ENCODE data around the gene SAP130. TPM values are rescaled to one million over a fixed set of nuclear protein-coding genes. Genes with fewer than 3 reads are reported as not detected.

The SAP130 gene
- total and polyA plus RNA-seq, 8 donors: 19.1 to 27.7 (median 24.1) TPM

- H3K27ac ChIP-seq: peak overlapping the region; percentile 92 to 95
- TF ChIP-seq CTCF (IDR thresholded peaks at IDR 0.05): no peak
- no peaks in the 10 kb centered on the region for H3K27me3 ChIP-seq
- ATAC-seq (peak; percentile 92), DNase-seq (peak; percentile 98 to 100 (median 99))
- peaks cover 5 to 28% of the 10 kb centered on the region in 2 donors for H3K4me1 ChIP-seq
- no peaks in the 10 kb centered on the region for H3K9me3 ChIP-seq
- intact Hi-C loops (cut with DNase I): loop anchor here in 1 of 2 donors (10.0 kb wide), 1 partner anchor 143 kb away; the partner anchor contains the start of gene AMMECR1L
- peaks cover 0 to 6% of the 10 kb centered on the region in 2 donors for H3K36me3 ChIP-seq
- peak overlapping the region; percentile 95 to 100 for H3K4me3 ChIP-seq
Observed at GRCh38 chr2:128027278-128027800, 520 bp downstream of the SAP130 start.

GRCh38 chr2:128026448-128027277, 1.2 kb downstream of the SAP130 start:
- peaks cover 0 to 11% of the 10 kb centered on the region in 2 donors for H3K36me3 ChIP-seq
- peaks cover 5 to 28% of the 10 kb centered on the region in 2 donors for H3K4me1 ChIP-seq
- intact Hi-C loops (cut with DNase I): loop anchor here in 1 of 2 donors (10.0 kb wide), 1 partner anchor 142 kb away; the partner anchor contains the start of gene AMMECR1L
- H3K4me3 ChIP-seq: peak overlapping the region; percentile 74 to 100
- peak overlapping the region; percentile 59 to 95 for H3K27ac ChIP-seq
- DNase-seq (peak in 2 of 4 donors; percentile 1 to 3), ATAC-seq (no peak)
- H3K9me3 ChIP-seq: no peaks in the 10 kb centered on the region
- H3K27me3 ChIP-seq: no peaks in the 10 kb centered on the region
- TF ChIP-seq CTCF (IDR thresholded peaks at IDR 0.05): no peak

- no peaks in the 10 kb centered on the region for H3K9me3 ChIP-seq
- intact Hi-C loops (cut with DNase I): loop anchor here in 1 of 2 donors (10.0 kb wide), 1 partner anchor 140 kb away; the partner anchor contains the start of gene AMMECR1L
- DNase-seq: no peak
Observed at GRCh38 chr2:128024816-128025215, 3.0 kb downstream of the SAP130 start.

GRCh38 chr2:128017561-128017960, 10.3 kb downstream of the SAP130 start:
- Histone ChIP-seq H3K9me3 (no peaks in the 10 kb centered on the region), H3K4me3 (no peak overlapping the region), H3K27ac (no peak overlapping the region), H3K27me3 (no peaks in the 10 kb centered on the region), H3K4me1 (no peaks in the 10 kb centered on the region), H3K36me3 (peaks cover 0 to 78% of the 10 kb centered on the region in 2 donors)
- TF ChIP-seq CTCF (IDR thresholded peaks at IDR 0.05): no peak
- DNase-seq: no peak
- no peak for ATAC-seq
- intact Hi-C loops (cut with DNase I): no loop called here

More at GRCh38 chr2:128024816-128025215, 3.0 kb downstream of the SAP130 start:
- no peak for ATAC-seq
- H3K4me3 ChIP-seq: no peak overlapping the region
- no peak overlapping the region for H3K27ac ChIP-seq
- TF ChIP-seq CTCF (IDR thresholded peaks at IDR 0.05): no peak
- H3K27me3 ChIP-seq: no peaks in the 10 kb centered on the region
- peaks cover 5 to 28% of the 10 kb centered on the region in 2 donors for H3K4me1 ChIP-seq
- H3K36me3 ChIP-seq: peaks cover 0 to 20% of the 10 kb centered on the region in 2 donors

- H3K36me3 ChIP-seq: peaks cover 3 to 81% of the 10 kb centered on the region in 2 donors
Observed at GRCh38 chr2:128016620-128017019, 11.2 kb downstream of the SAP130 start.

More at GRCh38 chr2:128016620-128017019, 11.2 kb downstream of the SAP130 start:
- no peak for TF ChIP-seq CTCF (IDR thresholded peaks at IDR 0.05)
- H3K27me3 ChIP-seq: no peaks in the 10 kb centered on the region
- DNase-seq (peak in 1 of 4 donors; percentile 10), ATAC-seq (no peak)
- H3K4me1 ChIP-seq: no peaks in the 10 kb centered on the region
- no peaks in the 10 kb centered on the region for H3K9me3 ChIP-seq
- no peak overlapping the region for H3K27ac ChIP-seq
- intact Hi-C loops (cut with DNase I): no loop called here
- H3K4me3 ChIP-seq: no peak overlapping the region

Data from left lung (tissue), 10 donors.